UCSD-AML1 (cell line): ENCODE data around the gene CGAS.
"Not testable (repeated sequence)": the region's sequence is repeated elsewhere in the genome, so short reads cannot be mapped to it uniquely, and the experiment has no call there.

Experiments
- DNase-seq: peaks from one replicate; lab custom pipeline; 2025; ENCODE audit not compliant: unreplicated experiment; lab: John Stamatoyannopoulos, UW

Gene CGAS

GRCh38 chr6:73400656-73401055 is 51.4 kb downstream of the CGAS start:
- DNase-seq: no peak

DNA sequence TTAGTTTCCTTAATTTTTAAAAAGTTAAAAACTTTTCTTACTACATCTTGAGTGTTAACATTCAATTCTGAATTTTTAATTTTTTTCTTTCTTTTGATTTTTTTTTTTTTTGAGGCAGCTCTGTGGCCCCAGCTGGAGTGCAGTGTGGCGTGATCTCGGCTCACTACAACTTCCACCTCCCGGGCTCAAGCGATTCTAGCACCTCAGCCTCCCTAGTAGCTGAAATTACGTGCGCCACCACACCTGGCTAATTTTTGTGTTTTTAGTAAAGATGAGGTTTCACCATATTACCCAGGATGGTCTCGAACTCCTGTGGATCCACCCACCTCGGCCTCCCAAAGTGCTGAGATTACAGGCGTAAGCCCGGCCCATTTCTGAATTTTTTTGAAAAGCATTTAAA is 56.2 kb downstream of the CGAS start:
- DNase-seq: no peak

- no peak for DNase-seq
Observed at GRCh38 chr6:73394577-73395354, 57.3 kb downstream of the CGAS start, which contains the start of gene DDX43. TSS of gene DDX43 (plus strand) at chr6:73394828. CDS start at chr6:73394906, 78 bp downstream.

DNA sequence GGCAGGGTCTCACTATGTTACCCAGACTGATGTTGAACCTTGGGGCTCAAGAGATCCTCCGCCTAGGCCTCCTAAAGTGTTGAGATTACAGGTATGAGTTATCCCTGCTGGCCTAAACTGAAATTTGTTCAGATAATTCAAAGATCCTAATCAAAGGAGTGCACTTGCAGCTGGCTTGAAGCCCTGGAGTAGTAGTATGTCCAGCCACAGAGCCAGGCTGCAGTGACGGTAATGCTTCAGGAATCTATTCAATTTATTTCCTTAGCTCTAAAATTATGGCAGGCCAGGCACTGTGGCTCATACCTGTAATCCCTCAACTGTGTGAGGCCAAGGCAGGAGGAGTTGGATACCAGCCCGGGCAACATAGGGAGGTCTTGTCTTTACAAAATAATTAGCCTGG is 58.8 kb downstream of the CGAS start:
- DNase-seq: no peak

DNA sequence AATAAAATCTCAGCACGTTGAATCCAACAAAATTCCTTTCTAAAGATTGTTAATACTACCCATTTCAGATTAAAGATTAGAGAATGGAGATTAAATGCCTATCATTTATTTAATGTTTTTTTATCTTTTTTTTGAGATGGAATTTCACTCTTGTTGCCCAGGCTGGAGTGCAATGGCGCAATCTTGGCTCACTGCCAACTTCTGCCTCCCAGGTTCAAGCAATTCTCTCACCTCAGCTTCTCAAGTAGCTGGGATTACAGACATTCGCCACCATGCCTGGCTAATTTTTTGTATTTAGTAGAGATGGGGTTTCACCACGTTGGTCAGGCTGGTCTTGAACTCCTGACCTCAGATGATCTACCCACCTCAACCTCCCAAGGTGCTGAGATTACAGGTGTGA is 59.9 kb downstream of the CGAS start:
- not testable (repeated sequence) for DNase-seq

- no peak for DNase-seq
Observed at GRCh38 chr6:73391675-73392074, 60.4 kb downstream of the CGAS start.

DNA sequence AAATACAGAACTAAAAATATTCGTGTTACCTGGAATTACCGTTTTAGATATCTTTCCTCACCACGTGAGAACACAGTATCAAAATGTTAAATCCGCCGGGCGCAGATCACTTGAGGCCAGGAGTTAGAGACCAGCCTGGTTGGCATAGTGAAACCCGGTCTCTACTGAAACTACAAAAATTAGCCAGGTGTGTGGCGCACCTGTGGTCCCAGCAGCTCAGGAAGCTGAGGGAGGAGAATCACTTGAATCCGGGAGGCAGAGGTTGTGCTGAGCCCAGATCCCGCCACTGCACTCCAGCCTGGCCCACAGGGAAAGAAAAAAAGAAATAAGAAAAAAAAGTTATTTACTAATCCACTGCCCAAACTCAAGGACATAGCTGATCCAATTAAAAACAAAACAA is 62.2 kb downstream of the CGAS start:
- DNase-seq: no peak

- peak; percentile 74 for DNase-seq
Observed at GRCh38 chr6:73388800-73389512, 63.1 kb downstream of the CGAS start.

DNA sequence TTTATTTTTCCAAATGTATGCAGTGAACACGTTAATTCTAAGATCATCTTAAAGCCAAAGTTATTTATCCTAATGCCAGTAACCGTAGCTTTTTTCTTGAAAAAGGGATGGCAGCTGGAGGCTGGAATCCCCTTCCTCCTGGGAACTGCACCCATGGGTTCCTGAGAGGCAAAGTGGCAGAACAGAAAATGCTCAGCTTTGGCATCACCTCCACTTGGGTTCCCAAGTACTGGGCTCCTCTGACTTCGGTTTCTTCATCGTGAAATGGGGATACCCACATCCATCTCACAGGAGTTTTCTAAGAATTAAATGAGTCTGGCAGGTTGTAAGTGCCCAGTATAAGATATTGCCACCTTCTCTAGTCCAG is 63.7 kb downstream of the CGAS start:
- DNase-seq: no peak

DNA sequence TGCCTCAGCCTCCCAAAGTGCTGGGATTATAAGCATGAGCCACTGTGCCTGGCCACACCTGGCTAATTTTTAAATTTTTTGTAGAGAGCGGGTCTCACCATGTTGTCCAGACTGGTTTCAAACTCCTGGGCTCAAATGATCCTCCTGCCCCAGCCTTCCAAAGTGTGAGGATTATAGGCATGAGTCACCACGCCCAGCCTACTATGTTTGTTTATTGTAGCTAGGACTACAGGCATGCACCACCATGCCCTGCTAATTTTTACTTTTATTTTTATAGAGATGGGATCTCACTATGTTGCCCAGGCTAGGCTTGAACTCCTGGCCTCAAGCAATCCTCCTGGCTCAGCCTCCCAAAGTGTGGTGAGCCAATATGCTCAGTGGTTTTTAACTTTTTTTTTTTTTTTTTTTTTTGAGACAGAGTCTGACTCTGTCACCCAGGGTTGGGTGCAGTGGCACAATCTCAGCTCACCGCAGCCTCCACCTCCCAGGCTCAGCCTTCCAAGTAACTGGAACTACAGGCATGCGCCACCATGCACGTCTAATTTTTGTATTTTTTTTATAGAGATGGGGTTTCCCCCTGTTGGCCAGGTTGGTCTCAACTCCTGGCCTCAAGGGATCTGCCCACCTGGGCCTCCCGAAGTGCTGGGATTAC is 69.5 kb downstream of the CGAS start:
- DNase-seq: no peak

DNA sequence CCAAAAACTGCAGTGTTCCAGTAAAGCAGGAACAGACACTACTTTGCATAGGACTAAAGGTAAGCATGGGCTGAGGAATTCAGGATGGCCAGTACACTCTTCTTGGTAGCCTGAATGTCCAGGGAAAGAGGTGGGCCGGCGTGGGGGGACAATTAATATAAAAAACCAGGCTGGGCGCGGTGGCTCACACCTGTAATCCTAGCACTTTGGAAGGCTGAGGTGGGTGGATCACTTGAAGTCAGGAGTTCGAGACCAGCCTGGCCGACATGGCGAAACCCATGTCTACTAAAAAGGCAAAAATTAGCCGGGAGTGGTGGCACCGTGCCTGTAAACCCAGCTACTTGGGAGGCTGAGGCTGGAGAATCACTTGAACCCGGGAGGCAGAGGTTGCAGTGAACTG is 70.6 kb downstream of the CGAS start:
- DNase-seq: not testable (repeated sequence)

DNA sequence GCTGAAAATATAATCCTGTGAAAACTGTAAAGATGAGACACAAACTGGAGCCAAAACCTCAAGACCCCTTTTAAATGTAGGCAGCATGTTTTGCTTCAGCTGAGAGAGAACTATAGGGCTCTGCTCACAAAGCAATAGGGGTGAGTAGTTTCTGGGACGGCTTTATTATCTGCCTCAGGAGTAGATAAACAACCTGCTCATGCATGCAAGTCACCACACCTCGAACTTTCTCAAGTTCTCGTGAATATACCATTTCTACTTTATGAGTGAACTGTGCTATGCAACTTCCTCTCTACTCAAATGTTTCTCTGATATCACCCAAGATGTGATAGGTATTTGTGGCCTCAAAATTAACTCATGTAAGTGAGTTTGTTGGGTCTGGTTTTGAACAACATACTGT is 74.9 kb downstream of the CGAS start:
- no peak for DNase-seq

GRCh38 chr6:73375216-73375615 is 76.9 kb downstream of the CGAS start:
- DNase-seq: no peak
